ENCODE measurements around the gene TIMELESS.

The TIMELESS gene

GRCh38 chr12:56448860-56449621, at the start of gene TIMELESS (continued):
- TF ChIP-seq ZNF510 (tag by site-specific recombination; IDR thresholded peaks at IDR 0.05; ENCODE audit: insufficient replicate concordance) (no peak), SP3 (tag by site-specific recombination; IDR thresholded peaks at IDR 0.05) (peak; percentile 83), ZNF585B (tag by site-specific recombination; IDR thresholded peaks at IDR 0.05) (no peak), ZNF596 (tag by site-specific recombination; IDR thresholded peaks at IDR 0.05) (no peak), ZNF704 (tag by site-specific recombination; IDR thresholded peaks at IDR 0.05) (no peak), ZNF18 (tag by site-specific recombination; IDR thresholded peaks at IDR 0.05) (no peak), GLI4 (tag by site-specific recombination; IDR thresholded peaks at IDR 0.05) (no peak), ZNF155 (tag by site-specific recombination; IDR thresholded peaks at IDR 0.05) (no peak), ZBTB26 (tag by site-specific recombination; optimal IDR thresholded peaks at IDR 0.05) (peak; percentile 99), ZNF664 (tag by site-specific recombination; IDR thresholded peaks at IDR 0.05) (no peak), RBAK (tag by site-specific recombination; IDR thresholded peaks at IDR 0.05) (no peak), ZNF544 (tag by site-specific recombination; IDR thresholded peaks at IDR 0.05) (no peak), ZNF211 (tag by site-specific recombination; IDR thresholded peaks at IDR 0.05; ENCODE audit: low read depth) (no peak), ZNF426 (tag by site-specific recombination; IDR thresholded peaks at IDR 0.05) (no peak), ZNF555 (tag by site-specific recombination; conservative IDR thresholded peaks at IDR 0.05) (no peak), ZNF530 (tag by site-specific recombination; IDR thresholded peaks at IDR 0.05; ENCODE audit: low read depth) (no peak), ZIC2 (tag by site-specific recombination; IDR thresholded peaks at IDR 0.05) (peak; percentile 39), ZNF2 (tag by site-specific recombination; IDR thresholded peaks at IDR 0.05) (no peak), ZFP37 (tag by site-specific recombination; IDR thresholded peaks at IDR 0.05) (peak; percentile 80), ZNF670 (tag by site-specific recombination; IDR thresholded peaks at IDR 0.05; ENCODE audit: low read depth) (no peak), ZNF513 (tag by site-specific recombination; IDR thresholded peaks at IDR 0.05) (no peak), ZNF639 (tag by site-specific recombination; IDR thresholded peaks at IDR 0.05) (no peak), ZNF777 (tag by site-specific recombination; IDR thresholded peaks at IDR 0.05; ENCODE audit: borderline replicate concordance) (no peak), ZNF280D (tag by site-specific recombination; IDR thresholded peaks at IDR 0.05) (0 out of 2 replicates have a peak, but pooled peaks have one; percentile 64), ZNF423 (tag by site-specific recombination; IDR thresholded peaks at IDR 0.05) (no peak), ZNF138 (tag by site-specific recombination; IDR thresholded peaks at IDR 0.05; ENCODE audit: borderline replicate concordance) (no peak), ZBTB10 (tag by site-specific recombination; IDR thresholded peaks at IDR 0.05) (no peak)
